ENCODE data around the gene SEC31A. TPM values are rescaled to one million over a fixed set of nuclear protein-coding genes. Genes with fewer than 3 reads are reported as not detected.
A peak's percentile ranks its signal among the peaks of the same experiment; 100 is the strongest.

Gene SEC31A
- total and polyA plus RNA-seq, 2 of the 4 experiments (the other 2 are of a cell fraction), result 278 to 366 TPM

GRCh38 chr4:82868572-82868971 is 22.4 kb downstream of the SEC31A start:
- Histone ChIP-seq H3K79me1 (ENCODE audit: low read depth in 1 of 2, low read length in 2 of 2) (peaks cover 27 to 55% of the 10 kb centered on the region in 2 experiments), H3K4me1 (ENCODE audit: control insufficient read depth, insufficient read depth, low read length) (peaks cover 2% of the 10 kb centered on the region), H3K9me1 (ENCODE audit: insufficient read depth, low read length) (no peaks in the 10 kb centered on the region), H2BK120ac (ENCODE audit: low read depth, low read length) (no peak overlapping the region), H2BK20ac (ENCODE audit: low read depth, low read length) (no peak overlapping the region), H4K8ac (ENCODE audit: low read depth in 2 of 2, low read length in 2 of 2) (no peak overlapping the region), H3K27ac (ENCODE audit: insufficient read depth, low read length) (no peak overlapping the region), H3K27me3 (ENCODE audit: control insufficient read depth, insufficient read depth, low read length) (no peaks in the 10 kb centered on the region), H4K91ac (ENCODE audit: insufficient read depth, low read depth, low read length) (no peak overlapping the region), H3K4me3 (ENCODE audit: insufficient read depth, low read depth, low read length) (no peak overlapping the region), H3K9ac (ENCODE audit: low read depth, low read length) (no peak overlapping the region), H2AK9ac (replicated peaks; ENCODE audit: low read depth, low read length, poor library complexity) (no peak overlapping the region), H4K5ac (ENCODE audit: low read depth, low read length) (no peak overlapping the region), H3K4me2 (ENCODE audit: low read depth, low read length) (no peak overlapping the region), H2BK15ac (ENCODE audit: low read depth, low read length) (no peak overlapping the region), H3K18ac (ENCODE audit: low read depth, low read length) (no peak overlapping the region), H3K4ac (ENCODE audit: low read depth, low read length) (no peak overlapping the region), H3K56ac (ENCODE audit: extremely low read depth, insufficient read depth, low read length) (no peak overlapping the region), H3K36me3 (ENCODE audit: control insufficient read depth, insufficient read depth, low read length) (peaks cover 65% of the 10 kb centered on the region), H3K14ac (replicated peaks; ENCODE audit: low read depth, low read length) (no peak overlapping the region), H3K9me3 (ENCODE audit: control insufficient read depth, insufficient read depth, low read length) (no peaks in the 10 kb centered on the region), H4K20me1 (ENCODE audit: insufficient read depth, low read length) (peaks cover 32% of the 10 kb centered on the region), H2AK5ac (ENCODE audit: low read depth, low read length) (no peak overlapping the region), H3K23ac (ENCODE audit: low read depth, low read length) (no peak overlapping the region), H2AFZ (replicated peaks; ENCODE audit: low read length, poor library complexity) (no peak overlapping the region), H2BK5ac (ENCODE audit: low read depth, low read length, poor library complexity, severe bottlenecking) (no peak overlapping the region)
- ChIA-PET CTCF (interaction anchor here (0.6 to 0.7 kb wide), 2 partner anchors 21 to 28 kb away, joined by 3 to 4 read pairs; no protein-coding TSS in a partner anchor), POLR2A (ENCODE audit: unreplicated experiment) (no interaction called here)
- TF ChIP-seq CHD1 (IDR thresholded peaks at IDR 0.05; ENCODE audit: low read depth, low read length) (no peak), CEBPB (IDR thresholded peaks at IDR 0.05; ENCODE audit: low read depth, low read length) (peak; percentile 57)
- DNase-seq (no peak), ATAC-seq (ENCODE audit: low read depth) (no peak)
- BruUV-seq (replicated peaks), result no TSS peak
- in situ Hi-C loops (cut with MboI; ENCODE audit: low sequenced_read_pairs) (no loop called here), dilution Hi-C loops (cut with HindIII; ENCODE audit: low sequenced_read_pairs, unreplicated experiment) (no loop called here), intact Hi-C loops (cut with micrococcal nuclease) (no loop called here)
- WGBS, 2 experiments (ENCODE audit: extremely low coverage in 2 of 2, insufficient read length in 1 of 2), result no CpG with 5 or more reads among the region's 5 CpGs

Measured in IMR-90 (cell line).